LNCAP (cell line): ENCODE results near the gene PCDHA5.

ENCODE experiments used
- CTCF ChIP-seq: fragments of 450-650 bp; IDR thresholded peaks from 2 replicates; pipeline ENCODE4 v1.5.1; 2017; ENCODE audit warnings: mild to moderate bottlenecking

The PCDHA5 gene

GRCh38 chr5:140869555-140869886, 48.1 kb downstream of the PCDHA5 start:
- TF ChIP-seq CTCF: no peak; the same call in 1 of the 2 replicates

GRCh38 chr5:140870221-140871201, 49.1 kb downstream of the PCDHA5 start:
- no peak for TF ChIP-seq CTCF
